ENCODE data around the gene DKK1.
A peak's percentile ranks its signal among the peaks of the same experiment; 100 is the strongest.

Gene DKK1
- 0 to 0.07 (median 0) reads per million in 18 experiments for total RNA-seq

GRCh38 chr10:52313933-52314821 is at the start of gene DKK1:
Gene DKK1, plus strand, starts transcription at chr10:52314281. Its CDS starts 154 bp downstream, at chr10:52314435.
- DNase-seq, result peak in 1 of 2 donors; percentile 38

GRCh38 chr10:52265131-52265926 is 48.8 kb upstream of the DKK1 start:
- DNase-seq, result no peak

- DNase-seq, result no peak
Measured at GRCh38 chr10:52266858-52267257, 47.2 kb upstream of the DKK1 start.

GRCh38 chr10:52268790-52269189 is 45.3 kb upstream of the DKK1 start:
- no peak for DNase-seq

- DNase-seq, result no peak
Measured at GRCh38 chr10:52269233-52269632, 44.8 kb upstream of the DKK1 start.

GRCh38 chr10:52276163-52276562 is 37.9 kb upstream of the DKK1 start:
- DNase-seq, result no peak

- no peak for DNase-seq
Measured at GRCh38 chr10:52276986-52277385, 37.1 kb upstream of the DKK1 start.

- no peak for DNase-seq
Measured at GRCh38 chr10:52279546-52279945, 34.5 kb upstream of the DKK1 start.

- no peak for DNase-seq
Measured at GRCh38 chr10:52280051-52280450, 34.0 kb upstream of the DKK1 start.

GRCh38 chr10:52283174-52283573 is 30.9 kb upstream of the DKK1 start:
- DNase-seq, result no peak

GRCh38 chr10:52284416-52285013 is 29.6 kb upstream of the DKK1 start:
- no peak for DNase-seq

- no peak for DNase-seq
Measured at GRCh38 chr10:52287866-52288265, 26.2 kb upstream of the DKK1 start.

- DNase-seq, result no peak
Measured at GRCh38 chr10:52297747-52298146, 16.3 kb upstream of the DKK1 start.

- DNase-seq, result no peak
Measured at GRCh38 chr10:52300599-52301277, 13.3 kb upstream of the DKK1 start.

GRCh38 chr10:52308251-52309031 is 5.6 kb upstream of the DKK1 start:
- DNase-seq, result peak; percentile 5 to 29

GRCh38 chr10:52312942-52313255 is 1.2 kb upstream of the DKK1 start:
- DNase-seq, result no peak

- DNase-seq, result peak in 1 of 2 donors; percentile 0
Measured at GRCh38 chr10:52313256-52313932, 687 bp upstream of the DKK1 start.

- DNase-seq, result no peak
Measured at GRCh38 chr10:52314822-52315552, 906 bp downstream of the DKK1 start.

GRCh38 chr10:52316001-52316400 is 1.9 kb downstream of the DKK1 start:
- no peak for DNase-seq

GRCh38 chr10:52316500-52316899 is 2.4 kb downstream of the DKK1 start:
- DNase-seq, result no peak

Measured in inflammatory macrophage (primary cell).